Panc1 (cell line): ENCODE measurements around the gene QPCTL. TPM values are rescaled to one million over a fixed set of nuclear protein-coding genes. Genes with fewer than 3 reads are reported as not detected.

Source experiments
- ATAC-seq: fragments of 200-7000 bp; cut with Tn5 transposase; 2 replicates; pipeline ENCODE4 v1.9.1; 2020; ENCODE audit warnings: mild to moderate bottlenecking, moderate library complexity
- BruUV-seq: library from RNA; stranded (reverse); fragments of 400-500 nt; replicated peaks from 2 replicates; lab custom pipeline; 2021; lab: Mats Ljungman, UMichigan
- CTCF ChIA-PET: fragments of 300-600 bp; sonication (Branson Sonifier 250); formaldehyde crosslinking; loops from one replicate; lab custom pipeline; 2022; ENCODE audit warnings: antibody characterized with exemption; lab: Charles Lee
- POLR2A ChIA-PET: fragments of 300-600 bp; sonication (Branson Sonifier 250); formaldehyde crosslinking; loops from one replicate; lab custom pipeline; 2022; ENCODE audit warnings: antibody characterized with exemption; lab: Charles Lee
- DNase-seq: peaks from one replicate; pipeline ENCODE4 v3.0.0-alpha.2; 2010; ENCODE audit warnings: low read depth, low spot score
- H3K27ac ChIP-seq: 2 replicates; pipeline ENCODE4 v1.5.1; 2011; ENCODE audit warnings: mild to moderate bottlenecking, low read length, inconsistent platforms
- H3K27me3 ChIP-seq: fragments of 200-500 bp; sonication (Bioruptor generic); 2 replicates; pipeline ENCODE4 v1.6.0; 2014; ENCODE audit warnings: low read length, inconsistent platforms; ENCODE audit not compliant: control insufficient read depth, insufficient read depth
- H3K36me3 ChIP-seq: fragments of 200-500 bp; sonication (Bioruptor generic); 2 replicates; pipeline ENCODE4 v1.5.1; 2014; ENCODE audit warnings: inconsistent platforms, mild to moderate bottlenecking, low read length, moderate library complexity; ENCODE audit not compliant: control insufficient read depth, insufficient read depth
- H3K4me1 ChIP-seq: 2 replicates; pipeline ENCODE4 v1.5.1; 2011; ENCODE audit warnings: inconsistent platforms, mild to moderate bottlenecking, low read length, moderate library complexity; ENCODE audit not compliant: control insufficient read depth, insufficient read depth
- H3K4me3 ChIP-seq, 2 experiments: 2 replicates each; pipeline ENCODE4 v1.5.1; 2011 to 2012; ENCODE audit warnings: low read depth in 2 of 2, low read length in 2 of 2, mild to moderate bottlenecking in 2 of 2, inconsistent platforms in 1 of 2, moderate library complexity in 1 of 2
- H3K9me3 ChIP-seq: fragments of 200-500 bp; sonication (Bioruptor generic); 2 replicates; pipeline ENCODE4 v1.5.1; 2014; ENCODE audit warnings: low read depth, mild to moderate bottlenecking, inconsistent platforms, low read length, moderate library complexity; ENCODE audit not compliant: control insufficient read depth, insufficient read depth
- CTCF ChIP-seq: fragments of 450-650 bp; IDR thresholded peaks from 2 replicates; pipeline ENCODE4 v1.5.1; 2017; ENCODE audit warnings: mild to moderate bottlenecking
- POLR2AphosphoS5 ChIP-seq: IDR thresholded peaks from 2 replicates; pipeline ENCODE4 v1.6.1; 2012; ENCODE audit warnings: mild to moderate bottlenecking, low read depth, low read length, moderate library complexity
- SIN3A ChIP-seq: IDR thresholded peaks from 2 replicates; pipeline ENCODE4 v1.6.1; 2012; ENCODE audit warnings: low read depth, mild to moderate bottlenecking, low read length, moderate library complexity, borderline replicate concordance; ENCODE audit not compliant: insufficient read depth
- TCF7L2 ChIP-seq: IDR thresholded peaks from 2 replicates; pipeline ENCODE4 v1.6.1; 2011; ENCODE audit warnings: mild to moderate bottlenecking, low read depth, low read length, inconsistent platforms
- in situ Hi-C: cut with HindIII; loops from 2 replicates; pipeline ENCODE4 v1.10.0; 2016; ENCODE audit warnings: low sequenced_read_pairs, low pct_unique_long_range_greater_than_20kb
- intact Hi-C: fragments of 100-400 bp; cut with micrococcal nuclease; formaldehyde crosslinking; loops from one replicate; pipeline ENCODE4 v1.10.0; 2022; ENCODE audit not compliant: unreplicated experiment
- total RNA-seq: library from RNA; stranded (reverse); gene quantifications from one replicate; pipeline ENCODE4 v1.2.1, GENCODE V29; 2021; ENCODE audit not compliant: unreplicated experiment
- TF ChIP-seq, protein P1 (sequence below), 2 experiments: IDR thresholded peaks; 2 replicates each; pipeline ENCODE4 v1.6.1; 2011 to 2012; ENCODE audit warnings: low read depth in 2 of 2, control low read depth in 1 of 2, low read length in 1 of 2, mild to moderate bottlenecking in 1 of 2, moderate library complexity in 1 of 2; ENCODE audit not compliant: insufficient read depth in 1 of 2

QPCTL gene
- total RNA-seq, 1 experiment from 2014 or later: 19.4 TPM

DNA sequence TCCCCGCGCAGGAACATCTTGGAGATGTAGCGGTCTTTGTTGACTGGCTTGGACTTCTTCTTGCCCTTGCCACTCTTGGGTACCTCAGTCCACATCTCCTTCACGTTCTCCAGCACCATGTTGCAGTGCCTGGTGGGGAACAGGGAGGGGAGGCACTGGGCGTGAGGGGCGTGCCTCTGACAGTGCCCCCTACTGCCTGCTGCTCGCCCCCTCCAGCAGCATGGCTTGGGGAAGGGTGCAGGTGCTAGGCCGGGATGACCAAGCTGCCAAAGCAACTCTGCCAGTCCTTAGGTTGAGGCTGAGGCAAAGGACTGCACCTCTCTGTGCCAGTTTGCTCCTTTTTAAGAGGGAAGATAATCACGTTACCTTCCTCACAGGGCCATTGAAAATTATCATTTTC, 4.9 kb upstream of the QPCTL start:
- no TSS peak for BruUV-seq
- in situ Hi-C loops (no loop called here), intact Hi-C loops (no loop called here)
- H3K27ac ChIP-seq: no peak overlapping the region
- peaks cover 7% of the 10 kb centered on the region; the same call in 1 of the 2 replicates for H3K36me3 ChIP-seq
- H3K9me3 ChIP-seq: no peaks in the 10 kb centered on the region
- H3K4me3 ChIP-seq: no peak overlapping the region
- TF ChIP-seq POLR2AphosphoS5 (no peak), TCF7L2 (no peak), SIN3A (no peak)
- TF ChIP-seq, protein P1, sequence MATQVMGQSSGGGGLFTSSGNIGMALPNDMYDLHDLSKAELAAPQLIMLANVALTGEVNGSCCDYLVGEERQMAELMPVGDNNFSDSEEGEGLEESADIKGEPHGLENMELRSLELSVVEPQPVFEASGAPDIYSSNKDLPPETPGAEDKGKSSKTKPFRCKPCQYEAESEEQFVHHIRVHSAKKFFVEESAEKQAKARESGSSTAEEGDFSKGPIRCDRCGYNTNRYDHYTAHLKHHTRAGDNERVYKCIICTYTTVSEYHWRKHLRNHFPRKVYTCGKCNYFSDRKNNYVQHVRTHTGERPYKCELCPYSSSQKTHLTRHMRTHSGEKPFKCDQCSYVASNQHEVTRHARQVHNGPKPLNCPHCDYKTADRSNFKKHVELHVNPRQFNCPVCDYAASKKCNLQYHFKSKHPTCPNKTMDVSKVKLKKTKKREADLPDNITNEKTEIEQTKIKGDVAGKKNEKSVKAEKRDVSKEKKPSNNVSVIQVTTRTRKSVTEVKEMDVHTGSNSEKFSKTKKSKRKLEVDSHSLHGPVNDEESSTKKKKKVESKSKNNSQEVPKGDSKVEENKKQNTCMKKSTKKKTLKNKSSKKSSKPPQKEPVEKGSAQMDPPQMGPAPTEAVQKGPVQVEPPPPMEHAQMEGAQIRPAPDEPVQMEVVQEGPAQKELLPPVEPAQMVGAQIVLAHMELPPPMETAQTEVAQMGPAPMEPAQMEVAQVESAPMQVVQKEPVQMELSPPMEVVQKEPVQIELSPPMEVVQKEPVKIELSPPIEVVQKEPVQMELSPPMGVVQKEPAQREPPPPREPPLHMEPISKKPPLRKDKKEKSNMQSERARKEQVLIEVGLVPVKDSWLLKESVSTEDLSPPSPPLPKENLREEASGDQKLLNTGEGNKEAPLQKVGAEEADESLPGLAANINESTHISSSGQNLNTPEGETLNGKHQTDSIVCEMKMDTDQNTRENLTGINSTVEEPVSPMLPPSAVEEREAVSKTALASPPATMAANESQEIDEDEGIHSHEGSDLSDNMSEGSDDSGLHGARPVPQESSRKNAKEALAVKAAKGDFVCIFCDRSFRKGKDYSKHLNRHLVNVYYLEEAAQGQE (IDR thresholded peaks at IDR 0.05; ENCODE audit: insufficient read depth in 1 of 2, low read depth in 2 of 2, low read length in 1 of 2): no peak
- ChIA-PET POLR2A (no interaction called here), CTCF (interaction anchor here (0.6 kb wide), 1 partner anchor 161 kb away, joined by 3 read pairs; no protein-coding TSS in a partner anchor)
- DNase-seq: no peak
- H3K27me3 ChIP-seq: no peaks in the 10 kb centered on the region
- H3K4me1 ChIP-seq: no peaks in the 10 kb centered on the region
- no peak for ATAC-seq

GRCh38 chr19:45691516-45692186, 815 bp upstream of the QPCTL start, which contains the start of gene SNRPD2:
TSS of gene SNRPD2 (minus strand) at chr19:45691953. CDS start at chr19:45691888, 65 bp downstream.
- in situ Hi-C loops (no loop called here), intact Hi-C loops (no loop called here)
- Histone ChIP-seq H3K27ac (peak within 1 kb of the TSS; percentile 86), H3K4me1 (no peaks in the 10 kb centered on the region), H3K9me3 (no peaks in the 10 kb centered on the region), H3K36me3 (peaks cover 7% of the 10 kb centered on the region; the same call in 1 of the 2 replicates), H3K4me3 (peak within 1 kb of the TSS; percentile 73 to 74), H3K27me3 (no peaks in the 10 kb centered on the region)
- DNase-seq (peak; percentile 78), ATAC-seq (peak; percentile 80)
- TF ChIP-seq SIN3A (peak; percentile 49; the same call in 1 of the 2 replicates), TCF7L2 (no peak), POLR2AphosphoS5 (peak; percentile 92), CTCF (no peak)
- TF ChIP-seq, protein P1 (IDR thresholded peaks at IDR 0.05; ENCODE audit: insufficient read depth in 1 of 2, low read depth in 2 of 2, low read length in 1 of 2): no peak
- POLR2A ChIA-PET: interaction anchor here (0.5 to 2.1 kb wide), 7 partner anchors 10 to 974 kb away, joined by 3 to 18 read pairs (median 4); partner anchors contain the start of gene SIX5
- BruUV-seq: TSS peak; percentile 98
- CTCF ChIA-PET: interaction anchor here (0.7 to 1.1 kb wide), 4 partner anchors 11 to 126 kb away, joined by 3 to 9 read pairs (median 4); no protein-coding TSS in a partner anchor
